Cardiac fibroblast (primary cell): ENCODE measurements around the gene TTYH3.
"Not testable (repeated sequence)": the region's sequence is repeated elsewhere in the genome, so short reads cannot be mapped to it uniquely, and the experiment has no call there.

ENCODE experiments used
- DNase-seq, 2 donors: peaks; one replicate each; pipeline versions ENCODE4 v3.0.0 to v3.0.0-alpha.2; 2010; ENCODE audit warnings: low read depth in 2 of 2
- H3K4me3 ChIP-seq, 2 donors: replicated peaks in 1 of 2; 1 replicate in 1 of 2; 2 replicates in 1 of 2; pipeline ENCODE4 v1.5.1; 2011; ENCODE audit warnings: low read depth in 2 of 2, low read length in 2 of 2, mild to moderate bottlenecking in 2 of 2, moderate library complexity in 1 of 2
- CTCF ChIP-seq: IDR thresholded peaks from one replicate; pipeline ENCODE4 v1.5.1; 2011; ENCODE audit warnings: low read depth, mild to moderate bottlenecking, low read length, inconsistent platforms

TTYH3 gene

GRCh38 chr7:2607923-2608904, 23.6 kb upstream of the TTYH3 start:
- no peak for DNase-seq
- no peak for TF ChIP-seq CTCF
- H3K4me3 ChIP-seq, result no peak overlapping the region

- DNase-seq, result peak; percentile 29 to 57
- H3K4me3 ChIP-seq, result no peak overlapping the region
Measured at GRCh38 chr7:2608921-2609411, 22.8 kb upstream of the TTYH3 start.

GRCh38 chr7:2609646-2610045, 22.1 kb upstream of the TTYH3 start:
- not testable (repeated sequence) for H3K4me3 ChIP-seq, DNase-seq

More at GRCh38 chr7:2608921-2609411, 22.8 kb upstream of the TTYH3 start:
- TF ChIP-seq CTCF, result peak; percentile 33

- DNase-seq, result no peak
- H3K4me3 ChIP-seq, result no peak overlapping the region
- no peak for TF ChIP-seq CTCF
Measured at GRCh38 chr7:2610466-2610865, 21.3 kb upstream of the TTYH3 start.

GRCh38 chr7:2610898-2611297, 20.9 kb upstream of the TTYH3 start:
- TF ChIP-seq CTCF, result no peak
- no peak overlapping the region for H3K4me3 ChIP-seq
- DNase-seq, result no peak

- DNase-seq, result no peak
- no peak overlapping the region for H3K4me3 ChIP-seq
- no peak for TF ChIP-seq CTCF
Measured at GRCh38 chr7:2611401-2611800, 20.4 kb upstream of the TTYH3 start.

- no peak for DNase-seq
- TF ChIP-seq CTCF, result no peak
- H3K4me3 ChIP-seq, result no peak overlapping the region
Measured at GRCh38 chr7:2611922-2612321, 19.9 kb upstream of the TTYH3 start.
